GM12875 (cell line): ENCODE results near the gene PDRG1.
"Not testable (repeated sequence)": the region's sequence is repeated elsewhere in the genome, so short reads cannot be mapped to it uniquely, and the experiment has no call there.

ENCODE experiments used
- H3K4me3 ChIP-seq: one replicate; pipeline ENCODE4 v1.5.1; 2011; ENCODE audit warnings: low read depth, low read length, control low read depth
- TF ChIP-seq, protein P1 (sequence below): IDR thresholded peaks from 2 replicates; pipeline ENCODE4 v1.5.1; 2011; ENCODE audit warnings: low read depth, mild to moderate bottlenecking, control low read depth, inconsistent platforms, low read length, moderate library complexity, borderline replicate concordance; ENCODE audit not compliant: insufficient read depth

PDRG1 gene

GRCh38 chr20:31920275-31920855 is 31.5 kb downstream of the PDRG1 start:
- no peak overlapping the region for H3K4me3 ChIP-seq
- TF ChIP-seq, protein P1, sequence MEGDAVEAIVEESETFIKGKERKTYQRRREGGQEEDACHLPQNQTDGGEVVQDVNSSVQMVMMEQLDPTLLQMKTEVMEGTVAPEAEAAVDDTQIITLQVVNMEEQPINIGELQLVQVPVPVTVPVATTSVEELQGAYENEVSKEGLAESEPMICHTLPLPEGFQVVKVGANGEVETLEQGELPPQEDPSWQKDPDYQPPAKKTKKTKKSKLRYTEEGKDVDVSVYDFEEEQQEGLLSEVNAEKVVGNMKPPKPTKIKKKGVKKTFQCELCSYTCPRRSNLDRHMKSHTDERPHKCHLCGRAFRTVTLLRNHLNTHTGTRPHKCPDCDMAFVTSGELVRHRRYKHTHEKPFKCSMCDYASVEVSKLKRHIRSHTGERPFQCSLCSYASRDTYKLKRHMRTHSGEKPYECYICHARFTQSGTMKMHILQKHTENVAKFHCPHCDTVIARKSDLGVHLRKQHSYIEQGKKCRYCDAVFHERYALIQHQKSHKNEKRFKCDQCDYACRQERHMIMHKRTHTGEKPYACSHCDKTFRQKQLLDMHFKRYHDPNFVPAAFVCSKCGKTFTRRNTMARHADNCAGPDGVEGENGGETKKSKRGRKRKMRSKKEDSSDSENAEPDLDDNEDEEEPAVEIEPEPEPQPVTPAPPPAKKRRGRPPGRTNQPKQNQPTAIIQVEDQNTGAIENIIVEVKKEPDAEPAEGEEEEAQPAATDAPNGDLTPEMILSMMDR = no peak

- TF ChIP-seq, protein P1 = no peak
Measured at GRCh38 chr20:31919410-31920155, 32.3 kb downstream of the PDRG1 start.

DNA sequence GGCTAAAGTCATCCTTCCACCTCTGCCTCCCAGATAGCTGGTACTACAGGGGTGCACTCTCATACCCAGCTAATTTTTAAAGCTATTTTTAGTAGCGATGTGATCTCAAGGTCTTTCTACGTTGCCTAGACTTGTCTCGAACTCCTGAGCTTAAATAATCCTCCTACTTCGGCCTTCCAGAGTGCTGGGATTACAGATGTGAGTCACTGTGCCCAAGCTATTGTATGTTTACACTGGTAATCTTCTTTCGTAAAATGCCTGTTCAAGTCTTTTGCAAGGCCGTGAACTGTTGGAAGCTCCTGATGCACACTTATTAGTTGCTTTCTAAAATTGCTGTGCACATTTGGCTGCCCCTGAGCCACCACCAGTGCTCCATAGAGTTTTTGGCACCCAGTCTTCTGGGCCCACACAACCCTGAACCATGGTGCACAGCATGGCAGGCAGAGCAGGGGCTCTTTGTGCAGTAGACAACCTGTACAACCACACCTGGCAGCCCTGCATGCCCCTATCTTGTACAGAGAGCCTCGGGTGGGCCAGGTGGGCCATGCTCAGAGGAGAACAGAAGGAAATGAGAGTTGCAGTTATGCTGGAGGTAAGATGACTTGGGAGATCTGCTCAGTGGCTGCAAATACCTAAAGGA is 33.3 kb downstream of the PDRG1 start:
- H3K4me3 ChIP-seq = no peak overlapping the region
- TF ChIP-seq, protein P1 = no peak

More at GRCh38 chr20:31919410-31920155, 32.3 kb downstream of the PDRG1 start:
- H3K4me3 ChIP-seq = no peak overlapping the region

DNA sequence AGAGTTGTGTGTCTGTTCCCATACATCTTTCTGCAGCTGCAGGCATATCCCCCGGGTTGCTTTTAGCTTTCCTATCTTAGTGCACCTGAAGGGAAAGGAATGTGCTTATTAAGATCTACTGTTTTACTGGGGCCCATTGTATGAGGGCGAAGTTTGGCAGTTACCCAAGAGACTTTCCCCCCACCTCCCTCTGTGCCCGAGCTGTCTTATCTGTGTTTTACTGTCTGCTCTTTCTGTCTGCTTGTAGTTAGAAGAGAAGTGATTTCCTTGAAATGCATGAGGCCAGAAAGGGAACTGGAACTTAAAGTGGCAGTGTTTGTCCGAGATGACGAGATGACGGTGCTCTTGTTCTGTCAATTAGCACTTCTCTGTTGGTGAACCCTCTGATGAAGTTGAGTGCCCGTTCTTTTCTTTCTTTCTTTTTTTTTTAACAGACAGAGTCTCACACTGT is 33.9 kb downstream of the PDRG1 start:
- not testable (repeated sequence) for H3K4me3 ChIP-seq

GRCh38 chr20:31916708-31917107 is 35.1 kb downstream of the PDRG1 start:
- H3K4me3 ChIP-seq = no peak overlapping the region
- TF ChIP-seq, protein P1 = no peak

GRCh38 chr20:31915491-31916280 is 36.2 kb downstream of the PDRG1 start:
- TF ChIP-seq, protein P1 = no peak
- H3K4me3 ChIP-seq = no peak overlapping the region

- H3K4me3 ChIP-seq = no peak overlapping the region
- TF ChIP-seq, protein P1 = no peak
Measured at GRCh38 chr20:31914170-31914569, 37.7 kb downstream of the PDRG1 start.
